ENCODE results near the gene DHX9. TPM values are rescaled to one million over a fixed set of nuclear protein-coding genes. Genes with fewer than 3 reads are reported as not detected.
A peak's percentile ranks its signal among the peaks of the same experiment; 100 is the strongest.

DHX9 gene
- total and polyA plus RNA-seq, 5 donors from 2014 or later, result 76.0 to 292 (median 85.5) TPM

DNA sequence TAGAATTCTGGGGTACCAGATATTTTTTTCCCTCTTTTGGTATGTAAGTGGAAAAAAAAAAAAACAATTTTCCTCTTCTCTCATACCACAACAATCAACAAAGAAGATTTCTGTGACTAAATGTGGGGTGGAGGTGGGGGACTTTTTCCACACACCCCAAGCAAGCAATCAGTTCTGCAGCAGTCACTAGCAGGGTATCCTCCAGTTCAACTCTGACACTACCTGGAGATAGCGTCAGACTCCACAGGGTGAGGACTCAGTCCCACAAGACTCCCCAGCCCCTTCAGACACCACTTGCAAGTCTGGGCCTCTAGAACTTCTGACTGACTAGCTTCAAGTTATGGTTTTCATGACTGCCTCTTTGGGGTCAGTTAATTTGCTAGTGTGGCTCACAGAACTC, 6.2 kb downstream of the DHX9 start:
- peaks cover 68 to 98% (median 79%) of the 10 kb centered on the region in 4 donors for H3K4me1 Mint-ChIP-seq
- no peak overlapping the region for H3K4me3 ChIP-seq (ENCODE audit: low read depth, low read length)
- DNase-seq (no peak), ATAC-seq (ENCODE audit: low read depth in 2 of 2) (no peak)
- peak overlapping the region; percentile 10 for H3K27ac ChIP-seq (ENCODE audit: insufficient read depth, low read length, poor library complexity, severe bottlenecking)
- H3K9me3 ChIP-seq (ENCODE audit: control insufficient read depth in 2 of 2, low read length in 2 of 2), result no peaks in the 10 kb centered on the region
- H3K27ac Mint-ChIP-seq, result peak overlapping the region in 1 of 3 donors; percentile 34
- H3K4me3 Mint-ChIP-seq, result peak overlapping the region; percentile 24 to 76 (median 72)
- H3K36me3 Mint-ChIP-seq, result peaks cover 53% of the 10 kb centered on the region
- H3K36me3 ChIP-seq (ENCODE audit: control insufficient read depth, insufficient read depth, low read length), result peaks cover 76% of the 10 kb centered on the region
- H3K9me3 Mint-ChIP-seq, result no peaks in the 10 kb centered on the region
- no peaks in the 10 kb centered on the region for H3K27me3 ChIP-seq (ENCODE audit: control insufficient read depth, insufficient read depth, low read length)
- H3K4me1 ChIP-seq (ENCODE audit: control insufficient read depth, insufficient read depth, low read length, poor library complexity, severe bottlenecking), result peaks cover 62% of the 10 kb centered on the region
- no peaks in the 10 kb centered on the region for H3K27me3 Mint-ChIP-seq

DNA sequence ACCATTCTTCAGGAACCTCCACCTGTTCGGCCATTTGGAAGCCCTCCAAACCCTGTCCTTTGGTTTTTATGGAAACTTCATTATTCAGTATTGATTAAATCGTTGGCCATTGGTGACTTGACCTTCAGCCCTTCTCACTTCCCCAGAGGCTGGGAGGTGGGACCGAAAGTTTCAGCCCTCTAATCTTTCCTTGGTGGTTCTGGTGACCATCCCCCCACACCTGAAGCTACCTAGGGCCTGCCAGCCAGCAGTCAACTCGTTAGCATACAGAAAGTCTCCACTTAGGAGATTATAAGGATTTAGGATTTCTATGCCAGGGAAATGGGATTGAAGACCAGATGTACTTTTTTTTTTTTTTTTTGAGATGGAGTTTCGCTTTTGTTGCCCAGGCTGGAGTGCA, 6.7 kb downstream of the DHX9 start:
- no peak overlapping the region for H3K27ac ChIP-seq (ENCODE audit: insufficient read depth, low read length, poor library complexity, severe bottlenecking)
- H3K4me1 ChIP-seq (ENCODE audit: control insufficient read depth, insufficient read depth, low read length, poor library complexity, severe bottlenecking), result peaks cover 56% of the 10 kb centered on the region
- Mint-ChIP-seq H3K36me3 (peaks cover 49% of the 10 kb centered on the region), H3K4me3 (peak overlapping the region in 1 of 4 donors; percentile 40), H3K4me1 (peaks cover 65 to 96% (median 77%) of the 10 kb centered on the region in 4 donors), H3K27ac (no peak overlapping the region), H3K9me3 (no peaks in the 10 kb centered on the region), H3K27me3 (no peaks in the 10 kb centered on the region)
- peaks cover 82% of the 10 kb centered on the region for H3K36me3 ChIP-seq (ENCODE audit: control insufficient read depth, insufficient read depth, low read length)
- H3K4me3 ChIP-seq (ENCODE audit: low read depth, low read length), result no peak overlapping the region
- DNase-seq, result no peak
- H3K9me3 ChIP-seq (ENCODE audit: control insufficient read depth in 2 of 2, low read length in 2 of 2), result no peaks in the 10 kb centered on the region
- H3K27me3 ChIP-seq (ENCODE audit: control insufficient read depth, insufficient read depth, low read length), result no peaks in the 10 kb centered on the region
- ATAC-seq (ENCODE audit: low read depth in 2 of 2), result no peak

DNA sequence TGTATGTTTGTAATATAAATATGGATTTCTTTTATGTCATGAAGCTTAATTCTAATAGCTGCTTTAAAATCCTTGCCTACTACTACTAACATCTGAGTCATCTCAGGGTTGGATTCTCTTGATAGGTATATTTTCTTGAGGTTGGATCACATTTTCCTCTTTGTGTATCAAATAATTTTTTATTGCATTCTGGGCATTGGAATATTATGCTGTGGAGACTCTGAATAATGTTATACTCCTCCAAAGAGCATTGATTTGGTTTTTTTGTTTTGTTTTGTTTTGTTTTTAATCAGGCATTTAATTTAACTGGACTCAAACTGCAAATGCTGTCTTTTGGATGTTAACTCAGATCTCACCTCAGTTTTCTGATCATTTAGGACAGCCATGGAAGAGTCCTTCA, 8.0 kb downstream of the DHX9 start:
- H3K36me3 Mint-ChIP-seq, result peaks cover 50% of the 10 kb centered on the region
- no peaks in the 10 kb centered on the region for H3K27me3 Mint-ChIP-seq
- H3K27ac Mint-ChIP-seq, result peak overlapping the region in 1 of 3 donors; percentile 7

DNA sequence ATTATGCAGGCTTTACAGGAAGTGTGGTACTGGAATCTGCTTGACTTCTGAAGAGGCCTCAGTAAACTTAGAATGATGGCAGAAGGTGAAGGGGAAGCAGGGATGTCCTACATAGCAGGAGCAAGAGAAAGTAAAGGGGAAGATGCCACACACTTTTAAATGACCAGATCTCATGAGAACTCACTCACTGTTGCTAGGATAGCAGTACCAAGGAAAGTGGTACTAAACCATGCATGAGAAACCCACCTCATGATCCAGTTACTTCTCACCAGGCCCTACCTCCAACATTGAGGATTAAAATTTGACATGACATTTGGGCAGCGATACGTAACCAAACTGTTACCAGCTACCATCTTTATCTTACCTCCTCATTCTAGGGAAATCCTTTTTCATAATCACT, 9.6 kb downstream of the DHX9 start:
- Histone ChIP-seq H3K4me3 (ENCODE audit: low read depth, low read length) (peak overlapping the region; percentile 14), H3K36me3 (ENCODE audit: control insufficient read depth, insufficient read depth, low read length) (peaks cover 98% of the 10 kb centered on the region), H3K27ac (ENCODE audit: insufficient read depth, low read length, poor library complexity, severe bottlenecking) (no peak overlapping the region), H3K9me3 (ENCODE audit: control insufficient read depth in 2 of 2, low read length in 2 of 2) (no peaks in the 10 kb centered on the region), H3K4me1 (ENCODE audit: control insufficient read depth, insufficient read depth, low read length, poor library complexity, severe bottlenecking) (peaks cover 29% of the 10 kb centered on the region), H3K27me3 (ENCODE audit: control insufficient read depth, insufficient read depth, low read length) (no peaks in the 10 kb centered on the region)
- Mint-ChIP-seq H3K36me3 (peaks cover 62% of the 10 kb centered on the region), H3K4me3 (peak overlapping the region in 2 of 4 donors; percentile 26 to 41), H3K9me3 (no peaks in the 10 kb centered on the region), H3K4me1 (peaks cover 50 to 76% (median 64%) of the 10 kb centered on the region in 4 donors), H3K27ac (peak overlapping the region in 1 of 3 donors; percentile 48), H3K27me3 (no peaks in the 10 kb centered on the region)
- no peak for ATAC-seq (ENCODE audit: low read depth in 2 of 2)
- no peak for DNase-seq

More for the DNA sequence above, 8.0 kb downstream of the DHX9 start:
- DNase-seq, result no peak
- Mint-ChIP-seq H3K4me3 (peak overlapping the region in 2 of 4 donors; percentile 12 to 40), H3K9me3 (no peaks in the 10 kb centered on the region), H3K4me1 (peaks cover 56 to 87% (median 70%) of the 10 kb centered on the region in 4 donors)
- Histone ChIP-seq H3K4me1 (ENCODE audit: control insufficient read depth, insufficient read depth, low read length, poor library complexity, severe bottlenecking) (peaks cover 45% of the 10 kb centered on the region), H3K27me3 (ENCODE audit: control insufficient read depth, insufficient read depth, low read length) (no peaks in the 10 kb centered on the region), H3K36me3 (ENCODE audit: control insufficient read depth, insufficient read depth, low read length) (peaks cover 94% of the 10 kb centered on the region), H3K27ac (ENCODE audit: insufficient read depth, low read length, poor library complexity, severe bottlenecking) (no peak overlapping the region), H3K9me3 (ENCODE audit: control insufficient read depth in 2 of 2, low read length in 2 of 2) (no peaks in the 10 kb centered on the region), H3K4me3 (ENCODE audit: low read depth, low read length) (no peak overlapping the region)
- no peak for ATAC-seq (ENCODE audit: low read depth in 2 of 2)

DNA sequence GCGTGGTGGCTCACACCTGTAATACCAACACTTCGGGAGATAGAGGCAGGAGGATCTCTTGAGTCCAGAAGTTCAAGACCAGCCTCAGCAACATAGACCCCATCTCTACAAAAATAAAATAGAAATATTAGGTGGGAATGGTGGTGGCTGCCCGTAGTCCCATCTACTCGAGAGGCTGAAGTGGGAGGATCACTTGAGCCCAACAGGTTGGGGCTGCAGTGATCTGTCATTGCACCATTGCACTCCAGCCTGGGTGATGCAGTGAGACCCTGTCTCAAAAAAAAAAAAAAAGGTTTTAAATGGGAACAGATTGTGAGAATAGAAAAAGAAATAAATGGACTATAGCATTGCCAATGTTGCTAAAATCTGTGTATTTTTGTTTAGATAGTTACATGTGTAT, 11.2 kb downstream of the DHX9 start:
- Histone ChIP-seq H3K27ac (ENCODE audit: insufficient read depth, low read length, poor library complexity, severe bottlenecking) (no peak overlapping the region), H3K4me3 (ENCODE audit: low read depth, low read length) (no peak overlapping the region), H3K4me1 (ENCODE audit: control insufficient read depth, insufficient read depth, low read length, poor library complexity, severe bottlenecking) (peaks cover 13% of the 10 kb centered on the region), H3K36me3 (ENCODE audit: control insufficient read depth, insufficient read depth, low read length) (peaks cover 99% of the 10 kb centered on the region), H3K9me3 (ENCODE audit: control insufficient read depth in 2 of 2, low read length in 2 of 2) (no peaks in the 10 kb centered on the region), H3K27me3 (ENCODE audit: control insufficient read depth, insufficient read depth, low read length) (no peaks in the 10 kb centered on the region)
- Mint-ChIP-seq H3K4me1 (peaks cover 44 to 67% (median 54%) of the 10 kb centered on the region in 4 donors), H3K36me3 (peaks cover 69% of the 10 kb centered on the region), H3K9me3 (no peaks in the 10 kb centered on the region), H3K4me3 (no peak overlapping the region), H3K27ac (peak overlapping the region in 1 of 3 donors; percentile 31), H3K27me3 (no peaks in the 10 kb centered on the region)
- ATAC-seq (ENCODE audit: low read depth in 2 of 2) (no peak), DNase-seq (no peak)

DNA sequence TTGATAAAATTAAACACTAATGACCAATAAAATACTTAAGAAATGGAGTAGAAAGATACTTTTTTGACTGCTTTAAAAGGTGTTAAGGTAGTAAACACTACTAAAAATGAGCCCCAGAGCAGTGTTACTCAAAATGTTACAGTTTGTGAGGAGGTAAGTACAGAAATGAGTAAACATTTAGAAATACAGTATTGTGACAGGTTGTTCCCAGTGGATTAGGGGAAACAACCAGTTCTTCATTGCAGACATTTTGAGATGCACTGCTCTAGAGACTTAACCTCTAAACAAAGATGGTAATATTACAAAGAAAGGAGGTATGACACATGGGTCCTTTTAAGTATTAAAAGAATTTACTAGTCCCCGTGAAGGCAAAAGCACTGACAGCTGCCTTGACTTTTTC, 12.7 kb downstream of the DHX9 start:
- ATAC-seq (ENCODE audit: low read depth in 2 of 2) (no peak), DNase-seq (no peak)
- H3K4me1 Mint-ChIP-seq, result peaks cover 37 to 57% (median 48%) of the 10 kb centered on the region in 4 donors
- Histone ChIP-seq H3K4me1 (ENCODE audit: control insufficient read depth, insufficient read depth, low read length, poor library complexity, severe bottlenecking) (peaks cover 5% of the 10 kb centered on the region), H3K27me3 (ENCODE audit: control insufficient read depth, insufficient read depth, low read length) (no peaks in the 10 kb centered on the region), H3K4me3 (ENCODE audit: low read depth, low read length) (no peak overlapping the region), H3K27ac (ENCODE audit: insufficient read depth, low read length, poor library complexity, severe bottlenecking) (no peak overlapping the region), H3K9me3 (ENCODE audit: control insufficient read depth in 2 of 2, low read length in 2 of 2) (no peaks in the 10 kb centered on the region), H3K36me3 (ENCODE audit: control insufficient read depth, insufficient read depth, low read length) (peaks cover 100% of the 10 kb centered on the region)
- peaks cover 69% of the 10 kb centered on the region for H3K36me3 Mint-ChIP-seq
- H3K27ac Mint-ChIP-seq, result peak overlapping the region in 1 of 3 donors; percentile 11
- no peaks in the 10 kb centered on the region for H3K9me3 Mint-ChIP-seq
- H3K4me3 Mint-ChIP-seq, result no peak overlapping the region
- no peaks in the 10 kb centered on the region for H3K27me3 Mint-ChIP-seq

DNA sequence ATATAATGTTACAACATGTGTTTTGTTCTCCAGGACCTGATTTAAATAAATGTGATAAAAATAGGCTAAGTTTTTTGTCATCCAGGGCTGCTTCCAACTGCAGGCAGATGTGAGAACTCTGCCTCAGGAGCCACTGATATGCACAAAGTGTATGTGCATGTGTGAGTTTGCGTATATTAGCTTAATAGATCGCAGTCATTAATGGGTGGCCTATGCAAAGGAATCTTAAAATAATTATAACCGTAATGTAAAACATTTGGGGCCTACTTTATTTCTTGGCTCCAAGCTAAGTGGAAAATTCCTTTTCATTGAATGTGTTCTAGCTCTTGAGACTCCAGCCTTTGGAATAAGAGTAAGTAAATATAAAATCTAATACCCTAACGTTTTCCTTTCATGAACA, 16.8 kb downstream of the DHX9 start:
- no peaks in the 10 kb centered on the region for H3K27me3 ChIP-seq (ENCODE audit: control insufficient read depth, insufficient read depth, low read length)
- Mint-ChIP-seq H3K4me1 (peaks cover 18 to 24% (median 21%) of the 10 kb centered on the region in 4 donors), H3K27me3 (no peaks in the 10 kb centered on the region), H3K36me3 (peaks cover 57% of the 10 kb centered on the region), H3K4me3 (no peak overlapping the region), H3K9me3 (no peaks in the 10 kb centered on the region), H3K27ac (no peak overlapping the region)
- no peak overlapping the region for H3K27ac ChIP-seq (ENCODE audit: insufficient read depth, low read length, poor library complexity, severe bottlenecking)
- no peaks in the 10 kb centered on the region for H3K9me3 ChIP-seq (ENCODE audit: control insufficient read depth in 2 of 2, low read length in 2 of 2)
- H3K36me3 ChIP-seq (ENCODE audit: control insufficient read depth, insufficient read depth, low read length), result peaks cover 100% of the 10 kb centered on the region
- H3K4me1 ChIP-seq (ENCODE audit: control insufficient read depth, insufficient read depth, low read length, poor library complexity, severe bottlenecking), result no peaks in the 10 kb centered on the region
- ATAC-seq (ENCODE audit: low read depth in 2 of 2) (no peak), DNase-seq (no peak)
- no peak overlapping the region for H3K4me3 ChIP-seq (ENCODE audit: low read depth, low read length)

DNA sequence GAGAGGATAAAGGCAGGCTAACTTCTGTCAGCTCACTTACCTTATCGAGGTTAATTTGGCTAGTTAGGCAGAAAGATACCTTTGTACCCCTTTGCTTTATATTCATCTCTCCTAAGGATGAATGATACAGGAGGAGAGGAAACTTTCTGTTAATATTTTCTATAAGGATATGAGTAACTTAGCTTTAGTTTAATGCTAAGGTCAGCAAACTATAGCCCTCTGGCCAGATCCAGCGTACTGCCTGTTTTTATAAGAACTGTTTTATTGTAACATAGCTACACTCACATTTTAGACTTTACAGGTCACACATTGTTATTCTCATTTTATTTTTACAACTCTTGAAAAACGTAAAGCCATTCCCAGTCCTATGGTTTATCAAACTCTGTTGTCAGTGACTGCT, 18.1 kb downstream of the DHX9 start:
- H3K27ac ChIP-seq (ENCODE audit: insufficient read depth, low read length, poor library complexity, severe bottlenecking), result no peak overlapping the region
- no peak overlapping the region for H3K27ac Mint-ChIP-seq
- H3K9me3 ChIP-seq (ENCODE audit: control insufficient read depth in 2 of 2, low read length in 2 of 2), result no peaks in the 10 kb centered on the region
- peaks cover 65% of the 10 kb centered on the region for H3K36me3 Mint-ChIP-seq
- no peaks in the 10 kb centered on the region for H3K27me3 Mint-ChIP-seq
- H3K4me3 ChIP-seq (ENCODE audit: low read depth, low read length), result no peak overlapping the region
- no peaks in the 10 kb centered on the region for H3K27me3 ChIP-seq (ENCODE audit: control insufficient read depth, insufficient read depth, low read length)
- no peak overlapping the region for H3K4me3 Mint-ChIP-seq
- H3K9me3 Mint-ChIP-seq, result no peaks in the 10 kb centered on the region
- peaks cover 21 to 23% (median 22%) of the 10 kb centered on the region in 4 donors for H3K4me1 Mint-ChIP-seq
- DNase-seq, result no peak
- ATAC-seq (ENCODE audit: low read depth in 2 of 2), result no peak
- H3K4me1 ChIP-seq (ENCODE audit: control insufficient read depth, insufficient read depth, low read length, poor library complexity, severe bottlenecking), result no peaks in the 10 kb centered on the region
- H3K36me3 ChIP-seq (ENCODE audit: control insufficient read depth, insufficient read depth, low read length), result peaks cover 100% of the 10 kb centered on the region
